KBM-7 (cell line): ENCODE results near the gene VGLL2.
A peak's percentile ranks its signal among the peaks of the same experiment; 100 is the strongest.

Experiments
- DNase-seq: peaks from one replicate; pipeline ENCODE4 v3.0.0-alpha.2; 2015
- in situ Hi-C: fragments of 300-500 bp; cut with MboI; formaldehyde crosslinking; loops from 2 replicates; pipeline ENCODE4 v1.14.3; 2020; ENCODE audit warnings: low sequenced_read_pairs, low pct_unique_long_range_greater_than_20kb, mixed read lengths

The VGLL2 gene

DNA sequence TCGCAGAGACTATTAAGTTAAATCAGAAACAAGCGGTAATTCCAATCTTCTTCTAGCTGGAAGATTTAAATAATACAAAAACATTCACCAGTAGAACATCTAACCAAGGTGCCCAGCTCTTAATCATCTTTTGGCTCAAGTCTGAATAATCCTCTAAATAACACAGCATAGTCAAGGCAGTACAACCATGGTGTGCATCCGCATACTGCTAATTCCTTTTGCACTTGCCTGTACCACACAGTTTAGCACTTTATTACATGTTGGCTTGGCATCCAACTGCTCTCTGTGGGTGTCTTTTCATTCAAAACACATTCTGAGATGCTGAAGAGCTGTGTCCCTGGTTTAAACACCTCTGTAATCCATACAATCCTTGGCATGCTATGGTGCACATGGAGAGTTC lies 42.3 kb downstream of the VGLL2 start:
- no peak for DNase-seq
- in situ Hi-C loops, result no loop called here

GRCh38 chr6:117309069-117309468 lies 43.7 kb downstream of the VGLL2 start:
- in situ Hi-C loops, result no loop called here
- no peak for DNase-seq

- in situ Hi-C loops, result no loop called here
- no peak for DNase-seq
These were observed 44.3 kb downstream of the VGLL2 start for GRCh38 chr6:117309611-117310010.

GRCh38 chr6:117311310-117311709 lies 46.0 kb downstream of the VGLL2 start:
- in situ Hi-C loops, result no loop called here
- no peak for DNase-seq

- in situ Hi-C loops, result no loop called here
- no peak for DNase-seq
These were observed 46.4 kb downstream of the VGLL2 start for GRCh38 chr6:117311726-117312125.

DNA sequence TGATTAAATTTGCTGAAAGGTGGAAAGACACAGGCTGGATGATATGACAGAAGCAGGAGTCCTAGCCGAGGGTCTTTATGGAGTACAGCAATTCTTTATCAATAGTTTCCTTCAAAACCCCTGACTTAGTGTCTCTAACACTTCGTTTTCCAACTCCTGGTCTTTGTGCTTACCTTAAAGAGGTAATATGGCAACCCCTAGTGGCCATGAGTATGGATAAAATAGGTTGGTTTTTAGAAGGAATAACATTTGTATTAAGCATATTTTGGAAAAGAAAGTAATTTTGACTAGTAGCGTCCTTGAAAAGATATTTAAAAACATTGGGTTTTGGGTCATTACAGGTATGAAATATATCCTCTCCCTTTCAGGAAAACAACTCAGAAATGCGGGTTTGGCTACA lies 51.9 kb downstream of the VGLL2 start:
- peak; percentile 9 for DNase-seq
- in situ Hi-C loops, result no loop called here
